GM18858 (cell line): ENCODE results near the gene NDRG2.

Source experiments
- ATAC-seq: cut with Tn5 transposase; IDR thresholded peaks from one replicate; pipeline ENCODE4 v1.9.1; 2021; ENCODE audit not compliant: unreplicated experiment

Gene NDRG2

GRCh38 chr14:21024585-21025370 lies at the start of gene NDRG2:
Gene NDRG2, minus strand, starts transcription at chr14:21025061. Its CDS starts 1,746 bp downstream, at chr14:21023315.
- ATAC-seq, result no peak

GRCh38 chr14:21073921-21074320 lies 49.1 kb upstream of the NDRG2 start:
- ATAC-seq, result no peak

GRCh38 chr14:21072781-21073339 lies 48.0 kb upstream of the NDRG2 start:
- no peak for ATAC-seq

GRCh38 chr14:21072031-21072473 lies 47.2 kb upstream of the NDRG2 start:
- no peak for ATAC-seq

- peak; percentile 62 for ATAC-seq
Measured at GRCh38 chr14:21071225-21072030, 46.6 kb upstream of the NDRG2 start.

GRCh38 chr14:21070610-21071224 lies 45.9 kb upstream of the NDRG2 start:
- ATAC-seq, result peak; percentile 2

- ATAC-seq, result no peak
Measured at GRCh38 chr14:21070083-21070609, 45.3 kb upstream of the NDRG2 start, which contains the start of gene ARHGEF40. Gene ARHGEF40, plus strand, starts transcription at chr14:21070304. Its CDS starts 93 bp downstream, at chr14:21070397.

- ATAC-seq, result no peak
Measured at GRCh38 chr14:21069388-21070082, 44.7 kb upstream of the NDRG2 start.

- ATAC-seq, result no peak
Measured at GRCh38 chr14:21068521-21069387, 43.9 kb upstream of the NDRG2 start.

GRCh38 chr14:21066882-21067502 lies 42.1 kb upstream of the NDRG2 start:
- ATAC-seq, result no peak

GRCh38 chr14:21063479-21063878 lies 38.6 kb upstream of the NDRG2 start:
- no peak for ATAC-seq

- no peak for ATAC-seq
Measured at GRCh38 chr14:21061347-21061668, 36.4 kb upstream of the NDRG2 start.

GRCh38 chr14:21060614-21061346 lies 35.9 kb upstream of the NDRG2 start:
- ATAC-seq, result no peak

GRCh38 chr14:21059842-21060613 lies 35.2 kb upstream of the NDRG2 start:
- no peak for ATAC-seq

GRCh38 chr14:21058903-21059302 lies 34.0 kb upstream of the NDRG2 start:
- no peak for ATAC-seq

GRCh38 chr14:21057803-21058675 lies 33.2 kb upstream of the NDRG2 start, which contains the start of gene RNASE8:
Gene RNASE8, plus strand, starts transcription at chr14:21057822. Its CDS starts 71 bp downstream, at chr14:21057893.
- ATAC-seq, result no peak
